B cell (primary cell): ENCODE results near the gene GFI1. TPM values are rescaled to one million over a fixed set of nuclear protein-coding genes. Genes with fewer than 3 reads are reported as not detected.

Source experiments
- ATAC-seq: fragments of 200-7000 bp; cut with Tn5 transposase; one replicate; pipeline ENCODE4 v1.10.0; 2021; ENCODE audit warnings: low read depth, mild to moderate bottlenecking, moderate number of reproducible peaks, moderate library complexity
- CTCF ChIA-PET: fragments of 350-600 bp; sonication (Branson Sonifier 250); formaldehyde crosslinking; loops from one replicate; lab custom pipeline; 2021; ENCODE audit warnings: antibody characterized with exemption, inconsistent platforms; lab: Charles Lee
- POLR2A ChIA-PET: fragments of 350-600 bp; sonication (Branson Sonifier 250); formaldehyde crosslinking; loops from one replicate; lab custom pipeline; 2021; ENCODE audit warnings: antibody characterized with exemption; lab: Charles Lee
- DNase-seq: peaks from one replicate; pipeline ENCODE4 v3.0.0; 2013
- H2AFZ ChIP-seq: 2 replicates; pipeline ENCODE4 v1.6.1; 2012; ENCODE audit warnings: mild to moderate bottlenecking, low read depth, low read length; ENCODE audit not compliant: insufficient read depth, poor library complexity, severe bottlenecking
- H3K27ac ChIP-seq, 2 donors: 1 replicate in 1 of 2; 2 replicates in 1 of 2; pipeline ENCODE4 v1.5.1; 2012 to 2013; ENCODE audit warnings: low read length in 2 of 2, mild to moderate bottlenecking in 2 of 2, moderate library complexity in 1 of 2
- H3K27me3 ChIP-seq, 4 experiments: fragments of 200-600 bp in 1 of 4; sonication (generic) in 1 of 4; replicated peaks in 1 of 4; 1 replicate in 2 of 4; 2 replicates in 2 of 4; pipeline versions ENCODE4 v1.6.1 to v1.7.0; 2013 to 2016; ENCODE audit warnings: low read length in 3 of 4, mild to moderate bottlenecking in 2 of 4, mixed read lengths in 1 of 4, moderate library complexity in 1 of 4; ENCODE audit not compliant: insufficient read depth in 4 of 4, control insufficient read depth in 3 of 4; ENCODE audit errors: control extremely low read depth in 1 of 4
- H3K36me3 ChIP-seq, 2 experiments: replicated peaks in 1 of 2; 1 replicate in 1 of 2; 2 replicates in 1 of 2; pipeline versions ENCODE4 v1.6.1 to v1.7.1; 2013; ENCODE audit warnings: low read length in 1 of 2; ENCODE audit not compliant: insufficient read depth in 2 of 2, control insufficient read depth in 1 of 2; ENCODE audit errors: control extremely low read depth in 1 of 2, extremely low read depth in 1 of 2
- H3K4me1 ChIP-seq, 2 donors: fragments of 200-600 bp in 1 of 2; sonication (generic) in 1 of 2; 1 replicate in 1 of 2; 2 replicates in 1 of 2; pipeline versions ENCODE4 v1.5.1 to v1.6.1; 2013 to 2017; ENCODE audit warnings: low read length in 2 of 2; ENCODE audit not compliant: control insufficient read depth in 2 of 2, insufficient read depth in 2 of 2
- H3K4me2 ChIP-seq: replicated peaks from 2 replicates; pipeline ENCODE3; 2012; ENCODE audit warnings: mild to moderate bottlenecking, low read depth, low read length; ENCODE audit not compliant: poor library complexity, severe bottlenecking
- H3K4me3 ChIP-seq, 5 experiments: fragments of 200-600 bp in 1 of 5; sonication (generic) in 1 of 5; 1 replicate in 3 of 5; 2 replicates in 2 of 5; pipeline versions ENCODE4 v1.5.1 to v1.7.0; 2011 to 2016; ENCODE audit warnings: low read length in 4 of 5, mild to moderate bottlenecking in 4 of 5, low read depth in 2 of 5, control low read depth in 1 of 5, moderate library complexity in 1 of 5; ENCODE audit not compliant: insufficient read depth in 1 of 5; ENCODE audit errors: control extremely low read depth in 1 of 5, extremely low read depth in 1 of 5
- H3K79me2 ChIP-seq: fragments of 200-600 bp; sonication (generic); one replicate; pipeline ENCODE4 v1.6.0; 2016; ENCODE audit warnings: low read length; ENCODE audit not compliant: control insufficient read depth, insufficient read depth
- H3K9ac ChIP-seq: fragments of 200-600 bp; sonication (generic); 2 replicates; pipeline ENCODE4 v1.6.1; 2017; ENCODE audit warnings: mild to moderate bottlenecking, low read length, moderate library complexity
- H3K9me3 ChIP-seq, 3 donors: one replicate each; pipeline versions ENCODE4 v1.6.1 to v1.7.1; 2013; ENCODE audit warnings: low read length in 2 of 3; ENCODE audit not compliant: control insufficient read depth in 2 of 3, insufficient read depth in 1 of 3; ENCODE audit errors: control extremely low read depth in 1 of 3
- H4K20me1 ChIP-seq: 2 replicates; pipeline ENCODE4 v1.6.0; 2012; ENCODE audit warnings: mild to moderate bottlenecking, low read length; ENCODE audit not compliant: insufficient read depth, control insufficient read depth, poor library complexity, severe bottlenecking
- H3K27ac Mint-ChIP-seq: one replicate; pipeline ENCODE4 v1.8.0; 2021; ENCODE audit warnings: mixed read lengths
- H3K27me3 Mint-ChIP-seq: one replicate; pipeline ENCODE4 v1.8.0; 2021; ENCODE audit warnings: mixed read lengths
- H3K4me1 Mint-ChIP-seq: one replicate; pipeline ENCODE4 v1.8.0; 2021; ENCODE audit warnings: mixed read lengths
- H3K4me3 Mint-ChIP-seq: one replicate; pipeline ENCODE4 v1.8.0; 2021; ENCODE audit warnings: mixed read lengths
- H3K9me3 Mint-ChIP-seq: one replicate; pipeline ENCODE4 v1.8.0; 2022; ENCODE audit warnings: mixed read lengths; ENCODE audit not compliant: insufficient read depth
- EZH2 ChIP-seq: IDR thresholded peaks from 2 replicates; pipeline ENCODE4 v1.6.1; 2012; ENCODE audit warnings: borderline replicate concordance, low read depth, mild to moderate bottlenecking, moderate library complexity, low read length; ENCODE audit not compliant: insufficient read depth, poor library complexity, severe bottlenecking
- WGBS: methylation state at CpG from one replicate; pipeline ENCODE4 v1.1.5; 2013; ENCODE audit warnings: missing lambda C conversion rate; ENCODE audit not compliant: insufficient coverage; 5-methylcytosine and 5-hydroxymethylcytosine counted together
- intact Hi-C: fragments of 100-400 bp; cut with micrococcal nuclease; formaldehyde crosslinking; loops from one replicate; pipeline ENCODE4 v1.10.0; 2022
- polyA plus RNA-seq: library from polyadenylated mRNA; depleted of rRNA; stranded (reverse); fragments of >200 nt; gene quantifications from 2 replicates; pipeline ENCODE4 v1.2.3, GENCODE V29; 2012
- total RNA-seq, 2 donors: library from RNA; stranded (reverse); fragments of 120-200 nt in 1 of 2; gene quantifications; 1 replicate in 1 of 2; 2 replicates in 1 of 2; pipeline versions ENCODE4 v1.2.3 to v1.2.4, GENCODE V29; 2013 to 2022
- TF ChIP-seq, protein P1 (sequence below): fragments of 200-600 bp; IDR thresholded peaks from one replicate; pipeline ENCODE4 v1.8.0; 2022; ENCODE audit warnings: antibody characterized with exemption, mild to moderate bottlenecking

The GFI1 gene
- total and polyA plus RNA-seq, 2 donors (not counting 1 experiment from before 2014, with no cell fraction given), result 0.76 to 1.2 TPM

- DNase-seq, result peak; percentile 53
- H3K27me3 Mint-ChIP-seq, result peaks cover 28% of the 10 kb centered on the region
- H3K4me2 ChIP-seq, result peak overlapping the region; percentile 95
- peak overlapping the region; percentile 87 for H3K4me3 Mint-ChIP-seq
- peak overlapping the region; percentile 89 for H2AFZ ChIP-seq
- peak overlapping the region; percentile 42 to 70 (median 60) for H3K4me3 ChIP-seq
- POLR2A ChIA-PET, result no interaction called here
- H3K79me2 ChIP-seq, result no peaks in the 10 kb centered on the region
- WGBS, result under 1% methylated on average over 54 of the region's 56 CpGs
- no peak overlapping the region for H3K27ac ChIP-seq
- H3K4me1 ChIP-seq, result peaks cover 31 to 40% of the 10 kb centered on the region in 2 donors
- H3K27me3 ChIP-seq, result peaks cover 0 to 54% (median 19%) of the 10 kb centered on the region in 4 experiments
- H3K9me3 ChIP-seq, result peaks cover 0 to 13% (median 0%) of the 10 kb centered on the region in 3 donors
- peak overlapping the region; percentile 76 for H3K9ac ChIP-seq
- H4K20me1 ChIP-seq, result no peaks in the 10 kb centered on the region
- intact Hi-C loops, result loop anchor here (10.0 kb wide), 2 partner anchors 51 to 111 kb away; no protein-coding TSS in a partner anchor
- peaks cover 32% of the 10 kb centered on the region for H3K4me1 Mint-ChIP-seq
- H3K9me3 Mint-ChIP-seq, result no peaks in the 10 kb centered on the region
- CTCF ChIA-PET, result interaction anchor here (0.7 to 1.6 kb wide), 2 partner anchors 172 to 492 kb away, joined by 3 read pairs; no protein-coding TSS in a partner anchor
- TF ChIP-seq, protein P1, sequence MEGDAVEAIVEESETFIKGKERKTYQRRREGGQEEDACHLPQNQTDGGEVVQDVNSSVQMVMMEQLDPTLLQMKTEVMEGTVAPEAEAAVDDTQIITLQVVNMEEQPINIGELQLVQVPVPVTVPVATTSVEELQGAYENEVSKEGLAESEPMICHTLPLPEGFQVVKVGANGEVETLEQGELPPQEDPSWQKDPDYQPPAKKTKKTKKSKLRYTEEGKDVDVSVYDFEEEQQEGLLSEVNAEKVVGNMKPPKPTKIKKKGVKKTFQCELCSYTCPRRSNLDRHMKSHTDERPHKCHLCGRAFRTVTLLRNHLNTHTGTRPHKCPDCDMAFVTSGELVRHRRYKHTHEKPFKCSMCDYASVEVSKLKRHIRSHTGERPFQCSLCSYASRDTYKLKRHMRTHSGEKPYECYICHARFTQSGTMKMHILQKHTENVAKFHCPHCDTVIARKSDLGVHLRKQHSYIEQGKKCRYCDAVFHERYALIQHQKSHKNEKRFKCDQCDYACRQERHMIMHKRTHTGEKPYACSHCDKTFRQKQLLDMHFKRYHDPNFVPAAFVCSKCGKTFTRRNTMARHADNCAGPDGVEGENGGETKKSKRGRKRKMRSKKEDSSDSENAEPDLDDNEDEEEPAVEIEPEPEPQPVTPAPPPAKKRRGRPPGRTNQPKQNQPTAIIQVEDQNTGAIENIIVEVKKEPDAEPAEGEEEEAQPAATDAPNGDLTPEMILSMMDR, result no peak
- TF ChIP-seq EZH2, result no peak
- no peak overlapping the region for H3K27ac Mint-ChIP-seq
- no peaks in the 10 kb centered on the region for H3K36me3 ChIP-seq
- ATAC-seq, result no peak
Measured at GRCh38 chr1:92483610-92484471, 2.9 kb downstream of the GFI1 start.
